NCI-H187 treated with DMSO at 0.1 percent for 48 hours (cell line): ENCODE measurements around the gene NDUFA8.

Source experiments
- DNase-seq: peaks from one replicate; lab custom pipeline; 2025; lab: John Stamatoyannopoulos, UW

The NDUFA8 gene

GRCh38 chr9:122097679-122098315, 61.8 kb downstream of the NDUFA8 start:
- DNase-seq, result no peak

GRCh38 chr9:122096620-122097415, 62.8 kb downstream of the NDUFA8 start:
- DNase-seq, result no peak

- no peak for DNase-seq
Measured at GRCh38 chr9:122095010-122095767, 64.4 kb downstream of the NDUFA8 start.
